Activated naive CD4-positive, alpha-beta T cell treated with Interleukin-2 at 50 U/mL for 16 hours (primary cell): ENCODE measurements around the gene SIM2.
"Not testable (repeated sequence)": the region's sequence is repeated elsewhere in the genome, so short reads cannot be mapped to it uniquely, and the experiment has no call there.

Experiments used
- DNase-seq: peaks from one replicate; pipeline ENCODE4 v3.0.0-alpha.2; 2020

SIM2 gene

DNA sequence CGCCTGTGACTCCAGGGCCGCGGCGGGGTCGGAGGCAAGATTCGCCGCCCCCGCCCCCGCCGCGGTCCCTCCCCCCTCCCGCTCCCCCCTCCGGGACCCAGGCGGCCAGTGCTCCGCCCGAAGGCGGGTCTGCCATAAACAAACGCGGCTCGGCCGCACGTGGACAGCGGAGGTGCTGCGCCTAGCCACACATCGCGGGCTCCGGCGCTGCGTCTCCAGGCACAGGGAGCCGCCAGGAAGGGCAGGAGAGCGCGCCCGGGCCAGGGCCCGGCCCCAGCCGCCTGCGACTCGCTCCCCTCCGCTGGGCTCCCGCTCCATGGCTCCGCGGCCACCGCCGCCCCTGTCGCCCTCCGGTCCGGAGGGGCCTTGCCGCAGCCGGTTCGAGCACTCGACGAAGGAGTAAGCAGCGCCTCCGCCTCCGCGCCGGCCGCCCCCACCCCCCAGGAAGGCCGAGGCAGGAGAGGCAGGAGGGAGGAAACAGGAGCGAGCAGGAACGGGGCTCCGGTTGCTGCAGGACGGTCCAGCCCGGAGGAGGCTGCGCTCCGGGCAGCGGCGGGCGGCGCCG is at the start of gene SIM2:
Gene SIM2 (plus strand): TSS at position 135 of the 565 bp plus-strand sequence. CDS start 632 bp downstream, outside the sequence.
- DNase-seq, result no peak

GRCh38 chr21:36654324-36654723 is 44.6 kb upstream of the SIM2 start:
- no peak for DNase-seq

DNA sequence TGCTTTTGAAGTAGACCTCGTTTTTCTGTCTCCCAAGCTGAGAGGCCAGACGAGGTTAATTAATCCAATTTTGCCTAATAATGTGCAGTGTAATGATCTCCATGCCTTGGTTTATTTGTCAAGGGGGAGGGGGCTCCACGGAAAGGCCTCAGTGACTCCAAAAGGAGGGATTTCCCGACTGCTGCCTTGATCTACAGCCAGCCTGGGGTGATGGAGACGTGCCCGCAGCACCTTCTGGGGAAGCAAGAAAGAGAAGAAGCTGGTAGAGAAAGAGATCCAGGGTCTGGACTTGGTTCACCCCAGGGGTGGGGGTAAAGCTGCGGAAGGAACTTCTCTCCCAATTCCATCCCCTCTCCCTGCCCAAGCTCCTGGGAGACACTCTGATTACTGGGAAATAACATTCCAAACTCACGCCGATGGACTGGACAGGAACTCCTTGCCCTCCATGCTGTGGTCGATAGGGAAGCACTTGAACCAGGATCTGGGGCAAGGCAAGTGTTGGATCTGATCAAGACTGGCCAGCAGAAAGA is 44.1 kb upstream of the SIM2 start:
- DNase-seq, result no peak

DNA sequence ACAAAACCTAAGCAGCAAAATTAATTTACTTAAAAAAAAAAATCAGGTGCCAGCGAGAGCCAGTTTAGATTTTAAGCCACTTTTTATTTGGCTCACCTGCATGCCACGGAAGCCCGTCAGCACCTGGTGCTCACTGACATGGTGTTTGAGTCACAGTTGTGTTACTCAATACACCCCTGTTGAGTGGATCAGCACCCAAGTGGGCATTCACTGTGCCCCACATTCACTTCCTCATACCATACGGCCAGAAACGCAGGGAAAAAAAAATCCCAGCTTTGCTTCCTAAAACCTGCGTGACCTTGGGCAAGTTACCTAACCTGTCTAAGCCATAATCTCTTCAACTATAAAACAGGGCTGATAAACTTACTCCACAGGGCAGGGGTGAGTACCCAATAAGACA is 42.8 kb upstream of the SIM2 start:
- no peak for DNase-seq

DNA sequence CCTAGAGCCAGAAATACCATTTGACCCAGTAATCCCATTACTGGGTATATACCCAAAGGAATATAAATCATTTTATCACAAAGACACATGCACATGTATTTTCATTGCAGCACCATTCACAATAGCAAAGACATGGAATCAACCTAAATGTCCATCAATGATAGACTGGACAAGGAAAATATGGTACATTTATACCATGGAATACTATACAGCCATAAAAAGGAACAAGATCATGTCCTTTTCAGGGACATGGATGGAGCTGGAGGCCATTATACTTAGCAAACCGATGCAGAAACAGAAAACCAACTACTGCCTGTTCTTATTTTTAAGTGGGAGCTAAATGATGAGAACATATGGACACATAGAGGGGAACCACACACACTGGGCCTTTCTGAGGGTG is 41.6 kb upstream of the SIM2 start:
- DNase-seq, result not testable (repeated sequence)

GRCh38 chr21:36657999-36658398 is 40.9 kb upstream of the SIM2 start:
- no peak for DNase-seq

- DNase-seq, result no peak
Observed at GRCh38 chr21:36658926-36659325, 40.0 kb upstream of the SIM2 start.

- no peak for DNase-seq
Observed at GRCh38 chr21:36661511-36662309, 37.2 kb upstream of the SIM2 start.

DNA sequence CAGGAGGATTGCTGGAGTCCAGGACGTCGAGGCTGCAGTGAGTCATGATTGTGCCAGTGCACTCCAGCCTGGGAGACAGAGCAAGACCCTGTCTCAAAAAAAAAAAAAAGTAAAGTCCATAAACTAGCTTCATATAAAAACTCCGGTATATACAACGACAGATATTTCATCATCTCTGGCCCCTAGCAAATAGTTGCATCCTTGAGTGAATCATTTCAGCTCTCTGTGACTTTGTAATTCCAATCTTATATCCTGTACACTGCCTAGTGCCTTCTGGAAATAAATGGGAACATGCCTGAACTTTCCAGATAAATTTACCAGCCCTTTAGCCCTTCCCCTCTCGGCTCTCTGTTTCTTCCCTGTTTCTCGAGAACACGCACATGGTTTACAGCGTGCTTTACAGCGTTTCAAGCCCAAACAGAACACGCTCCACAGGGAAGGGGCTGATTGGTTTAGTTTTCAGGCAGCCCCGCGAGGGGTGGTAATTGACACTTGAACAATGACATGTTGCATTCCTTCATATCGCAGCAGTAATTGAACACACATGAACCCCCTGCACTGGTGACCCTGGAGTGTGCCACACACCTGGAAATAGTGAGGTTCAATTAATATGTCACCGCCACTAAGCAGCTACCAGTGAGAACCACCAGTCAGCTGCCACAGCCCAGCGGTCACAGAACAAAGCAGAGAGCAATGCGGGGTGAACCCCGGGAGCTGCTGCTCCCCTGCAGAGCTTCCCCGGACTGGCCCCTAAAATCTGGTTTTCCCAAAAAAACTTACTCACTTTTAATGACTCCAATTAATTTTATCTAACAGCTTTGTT is 35.7 kb upstream of the SIM2 start:
- DNase-seq, result no peak

- no peak for DNase-seq
Observed at GRCh38 chr21:36664662-36664990, 34.3 kb upstream of the SIM2 start.

DNA sequence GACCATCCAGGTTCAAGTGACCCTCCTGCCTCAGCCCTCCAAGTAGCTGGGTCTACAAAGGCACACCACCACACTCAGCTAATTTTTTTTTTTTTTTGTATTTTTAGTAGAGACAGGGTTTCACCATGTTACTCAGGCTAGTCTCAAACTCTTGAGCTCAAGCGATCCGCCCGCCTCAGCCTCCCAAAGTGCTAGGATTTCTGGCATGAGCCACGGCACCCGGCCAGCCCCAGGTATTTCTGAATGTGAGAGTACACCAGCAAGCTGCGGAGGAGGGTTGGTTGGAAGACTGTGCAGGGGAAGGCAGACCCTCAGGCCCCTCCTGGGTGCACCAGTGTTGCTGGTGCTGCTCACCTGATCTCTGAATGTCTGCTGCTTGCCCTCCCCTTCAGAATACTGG is 33.1 kb upstream of the SIM2 start:
- DNase-seq, result no peak

DNA sequence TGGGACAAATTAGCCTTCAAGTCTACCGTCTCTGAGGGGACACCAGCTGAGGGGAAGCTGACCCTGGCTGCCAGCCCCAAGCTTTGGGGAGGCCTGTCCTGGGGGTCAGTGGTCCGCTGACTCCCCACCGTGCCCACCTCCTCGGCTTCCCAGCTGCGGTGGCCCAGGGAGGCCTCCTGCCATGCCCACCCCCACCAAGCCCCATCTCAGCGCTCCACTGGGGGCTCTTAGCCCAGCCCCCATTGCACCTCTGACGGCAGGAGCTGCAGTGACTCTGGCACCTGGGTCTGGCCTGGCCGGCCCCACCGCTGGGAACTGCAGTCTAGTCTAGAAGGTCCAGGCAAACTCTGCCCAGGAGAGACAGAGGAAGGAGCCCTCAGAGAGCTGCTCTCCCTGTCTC is 30.2 kb upstream of the SIM2 start:
- no peak for DNase-seq

GRCh38 chr21:36671836-36672235 is 27.1 kb upstream of the SIM2 start:
- no peak for DNase-seq

DNA sequence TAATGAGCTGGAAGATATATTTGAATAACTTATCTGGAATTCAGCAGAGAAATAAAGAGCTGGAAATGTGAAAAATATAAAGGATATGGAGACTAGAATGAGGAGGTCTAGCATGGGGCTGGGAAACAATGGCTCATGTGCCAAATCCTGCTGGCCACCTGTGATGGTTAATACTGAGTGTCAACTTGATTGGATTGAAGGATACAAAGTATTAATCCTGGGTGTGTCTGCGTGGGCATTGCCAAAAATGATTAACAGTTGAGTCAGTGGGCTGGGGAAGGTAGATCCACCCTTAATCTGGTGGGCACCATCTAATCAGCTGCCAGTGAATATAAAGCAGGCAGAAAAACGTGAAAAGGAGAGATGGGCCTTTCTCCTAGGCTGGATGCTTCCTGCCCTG is 26.6 kb upstream of the SIM2 start:
- DNase-seq, result not testable (repeated sequence)

DNA sequence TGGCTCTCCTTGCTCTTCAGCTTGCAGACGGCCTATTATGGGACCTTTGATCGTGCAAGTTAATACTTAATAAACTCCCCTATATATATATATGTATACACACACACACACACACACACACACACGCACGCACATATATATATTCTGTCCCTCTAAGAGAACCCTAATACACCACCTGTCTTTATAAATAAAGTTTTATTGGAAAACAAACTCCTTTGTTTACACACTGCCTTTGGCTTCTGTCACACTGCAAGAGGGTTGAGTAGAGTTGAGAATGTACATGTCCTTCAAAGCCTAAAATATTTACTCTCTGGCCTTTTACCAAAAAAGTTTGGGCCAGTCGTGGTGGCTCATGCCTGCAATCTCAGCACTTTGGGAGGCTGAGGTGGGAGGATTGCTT is 26.2 kb upstream of the SIM2 start:
- no peak for DNase-seq

- no peak for DNase-seq
Observed at GRCh38 chr21:36676039-36676950, 22.6 kb upstream of the SIM2 start.

DNA sequence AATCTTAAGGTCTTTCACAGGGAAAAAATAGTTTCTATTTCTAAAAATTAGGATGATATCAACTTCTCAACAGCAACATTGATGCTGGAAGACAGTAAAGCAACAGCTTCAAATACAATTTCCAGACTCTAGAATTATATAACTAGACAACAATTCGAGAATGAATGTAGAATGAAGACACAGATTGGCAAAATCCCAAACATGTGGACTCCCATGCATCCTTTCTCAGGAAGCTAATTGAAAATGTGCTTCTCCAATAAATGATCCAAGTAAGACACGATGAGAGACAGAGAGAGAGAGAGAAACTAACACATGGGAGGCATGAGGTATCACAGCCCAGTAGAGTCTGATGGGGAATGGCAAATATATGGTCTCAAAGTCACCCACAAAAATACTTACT is 21.5 kb upstream of the SIM2 start:
- no peak for DNase-seq

DNA sequence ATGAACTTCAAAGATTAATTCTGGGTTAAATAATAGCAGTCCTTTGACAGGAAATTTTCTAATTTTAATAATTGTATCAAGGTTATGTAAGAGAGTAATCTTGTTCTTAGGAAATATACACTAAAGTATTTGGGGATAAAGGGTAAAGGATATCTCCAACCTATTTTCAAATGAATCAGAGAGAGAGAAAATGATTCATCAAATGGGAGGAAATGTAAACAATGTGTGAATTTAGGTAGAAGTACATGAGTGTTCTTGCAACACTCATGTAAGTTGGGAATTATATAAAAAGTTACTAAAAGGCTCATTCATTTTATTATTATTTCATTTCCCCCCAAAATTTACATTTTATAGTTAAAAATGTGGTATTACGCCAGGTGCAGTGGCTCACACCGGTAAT is 20.4 kb upstream of the SIM2 start:
- DNase-seq, result no peak

DNA sequence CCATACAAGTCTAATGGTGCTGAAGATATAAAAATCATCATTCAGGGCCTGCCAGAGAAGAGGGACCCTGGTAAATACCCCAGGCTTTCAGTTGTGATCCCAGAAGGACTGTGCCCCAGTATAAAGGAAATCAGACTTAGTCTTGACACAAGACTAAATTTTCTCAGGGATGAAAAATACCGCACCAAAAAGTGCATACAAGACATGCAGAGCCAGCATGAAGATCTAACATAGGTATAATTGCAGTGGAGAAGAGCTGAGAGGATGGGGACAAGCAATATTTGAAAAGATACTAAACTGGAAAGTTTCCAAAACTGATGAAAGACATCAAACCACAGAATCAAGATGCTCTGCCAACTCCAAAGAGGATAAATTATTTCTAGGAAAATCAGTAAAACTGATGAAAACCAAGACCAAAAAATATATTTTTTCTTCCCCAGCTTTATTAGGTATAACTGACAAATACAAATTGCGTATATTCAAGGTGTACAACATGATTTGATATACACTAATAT is 17.7 kb upstream of the SIM2 start:
- no peak for DNase-seq

GRCh38 chr21:36684957-36685714 is 13.8 kb upstream of the SIM2 start:
- DNase-seq, result no peak

- no peak for DNase-seq
Observed at GRCh38 chr21:36686955-36687354, 12.0 kb upstream of the SIM2 start.

DNA sequence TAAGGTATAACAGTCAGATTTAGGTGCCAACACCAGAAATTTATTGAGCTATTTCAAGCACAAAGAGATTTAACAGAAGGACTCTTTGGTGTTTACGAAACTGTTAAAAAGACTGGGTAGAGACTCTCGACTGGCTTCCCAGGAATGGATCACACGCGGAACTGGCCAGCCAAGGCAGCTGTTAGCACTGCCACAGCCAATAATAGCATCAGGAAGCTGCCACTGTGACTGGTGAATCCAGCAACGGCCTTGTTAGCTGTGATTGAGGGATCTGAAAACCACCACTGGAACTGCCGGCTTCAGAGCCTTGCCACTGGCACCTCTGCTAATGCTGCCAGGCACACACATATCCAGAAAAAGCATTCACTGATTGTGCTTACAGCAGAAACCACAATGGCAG is 10.6 kb upstream of the SIM2 start:
- DNase-seq, result no peak
